NCI-H2081 treated with DMSO at 0.1 percent for 48 hours (cell line): ENCODE results near the gene COPB1.

Experiments
- DNase-seq: peaks from one replicate; lab custom pipeline; 2025; lab: John Stamatoyannopoulos, UW

Gene COPB1

DNA sequence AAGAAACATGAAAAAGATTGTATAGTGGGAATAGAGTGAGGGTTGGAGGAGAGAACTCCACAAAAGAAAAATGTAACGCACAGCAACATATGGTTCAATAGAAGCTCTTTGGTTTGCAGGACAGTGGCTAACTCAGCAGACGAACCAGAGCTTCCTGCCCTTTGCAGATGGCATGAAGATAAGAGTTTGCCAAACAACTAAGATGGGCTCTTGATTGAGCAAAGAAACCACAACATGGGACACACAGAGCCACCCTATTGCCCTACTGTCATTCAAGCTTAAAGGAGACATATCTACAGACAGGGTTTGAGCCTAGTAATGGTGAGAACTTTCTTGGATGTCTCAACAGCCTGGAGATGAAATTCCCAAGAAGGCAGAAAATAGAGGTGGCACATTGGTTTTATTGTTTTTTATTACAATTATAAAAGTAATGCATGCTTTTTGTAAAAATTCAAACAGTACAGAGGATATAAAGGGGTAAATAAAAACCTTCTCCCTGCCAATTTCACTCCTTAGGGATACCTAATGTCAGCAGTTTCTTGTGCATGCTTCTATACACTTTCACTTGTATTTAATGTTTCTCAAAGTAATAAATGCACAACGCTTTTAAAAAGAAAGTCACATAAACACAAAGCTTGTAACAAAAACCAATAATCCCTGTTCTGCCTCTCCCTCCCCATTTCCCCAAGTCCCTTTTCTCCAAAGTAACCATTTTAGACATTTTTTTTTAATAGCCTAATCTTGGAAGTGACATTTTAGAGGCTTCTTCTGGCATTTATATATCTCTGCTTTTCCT, 63.7 kb downstream of the COPB1 start:
- no peak for DNase-seq

DNA sequence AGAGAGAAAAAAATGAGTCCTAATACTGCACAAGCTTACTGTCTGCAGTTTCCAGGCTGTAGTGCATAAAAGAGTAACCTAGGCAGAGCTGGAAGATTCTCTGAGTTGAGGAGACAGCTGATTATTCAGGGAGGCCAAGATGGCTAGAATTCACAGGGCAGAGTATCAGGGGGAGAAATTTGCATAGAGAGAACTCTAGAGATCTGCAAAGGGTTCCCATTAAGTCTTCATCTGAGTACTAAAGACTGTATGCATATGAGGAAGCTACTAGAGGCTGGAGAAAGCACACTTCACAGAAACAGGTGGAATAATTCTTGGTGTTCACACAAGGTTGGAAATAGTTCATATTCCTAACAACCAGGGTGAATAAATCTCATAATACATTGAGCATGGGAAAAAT, 74.0 kb downstream of the COPB1 start:
- DNase-seq: no peak

GRCh38 chr11:14424096-14424495, 75.5 kb downstream of the COPB1 start:
- no peak for DNase-seq

DNA sequence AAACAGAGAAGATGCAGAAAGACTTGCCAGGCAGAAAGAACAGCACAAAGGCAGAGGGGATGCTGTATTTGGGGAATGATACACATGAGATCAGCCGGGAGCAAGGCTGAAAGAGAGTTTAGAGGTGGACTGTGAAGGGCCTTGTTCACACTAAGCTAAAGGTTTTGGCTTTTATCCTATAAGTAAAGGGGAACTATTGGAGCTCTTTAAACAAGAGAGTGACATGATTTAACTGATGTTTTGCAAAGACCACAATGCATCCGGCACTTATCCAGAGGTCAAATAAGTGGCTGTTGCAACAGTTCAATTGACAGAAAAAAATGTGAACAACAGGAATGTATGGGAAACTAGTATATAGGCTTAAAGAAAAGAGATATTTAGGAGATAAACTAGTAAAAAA, 76.0 kb downstream of the COPB1 start:
- DNase-seq: no peak

- no peak for DNase-seq
These were observed 76.8 kb downstream of the COPB1 start for GRCh38 chr11:14422814-14423182.

DNA sequence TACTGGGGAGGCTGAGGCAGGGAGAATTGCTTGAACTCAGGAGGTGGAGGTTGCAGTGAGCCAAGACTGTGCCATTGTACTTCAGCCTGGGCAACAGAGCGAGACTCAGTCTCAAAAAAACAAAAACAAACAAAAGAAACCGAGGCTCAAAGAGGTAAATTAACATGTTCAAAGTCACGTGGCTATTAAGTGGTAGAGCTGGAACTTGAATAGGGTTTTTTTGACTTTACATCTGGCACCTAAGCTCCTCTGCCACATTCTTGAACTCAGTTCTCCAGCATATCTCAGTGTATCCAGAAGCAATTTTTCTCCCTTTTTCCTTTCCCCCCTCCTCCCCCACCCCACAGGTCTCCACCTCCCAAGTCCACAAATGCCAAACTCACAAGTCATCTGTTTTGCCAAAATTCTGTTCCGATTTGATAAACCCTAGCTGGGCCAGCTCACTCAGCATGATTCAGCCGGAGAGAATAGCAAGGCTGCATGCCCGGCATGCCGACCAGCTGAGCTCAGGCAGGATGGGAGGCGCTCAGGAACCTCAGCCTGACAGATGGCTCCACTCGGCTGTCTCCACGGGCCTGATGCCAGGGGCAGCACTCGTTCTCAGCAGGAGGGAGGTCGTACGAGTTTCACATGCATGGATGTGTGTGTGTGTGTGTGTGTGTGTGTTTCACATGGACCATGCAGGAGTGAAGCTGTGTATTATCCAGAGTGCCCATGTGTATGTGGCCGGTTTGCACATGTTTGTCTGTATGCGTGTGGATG, 77.4 kb downstream of the COPB1 start:
- DNase-seq: no peak

GRCh38 chr11:14420223-14420622, 79.4 kb downstream of the COPB1 start:
- DNase-seq: no peak

- no peak for DNase-seq
These were observed 80.7 kb downstream of the COPB1 start for GRCh38 chr11:14418801-14419417.

GRCh38 chr11:14417617-14418374, 81.8 kb downstream of the COPB1 start:
- no peak for DNase-seq

DNA sequence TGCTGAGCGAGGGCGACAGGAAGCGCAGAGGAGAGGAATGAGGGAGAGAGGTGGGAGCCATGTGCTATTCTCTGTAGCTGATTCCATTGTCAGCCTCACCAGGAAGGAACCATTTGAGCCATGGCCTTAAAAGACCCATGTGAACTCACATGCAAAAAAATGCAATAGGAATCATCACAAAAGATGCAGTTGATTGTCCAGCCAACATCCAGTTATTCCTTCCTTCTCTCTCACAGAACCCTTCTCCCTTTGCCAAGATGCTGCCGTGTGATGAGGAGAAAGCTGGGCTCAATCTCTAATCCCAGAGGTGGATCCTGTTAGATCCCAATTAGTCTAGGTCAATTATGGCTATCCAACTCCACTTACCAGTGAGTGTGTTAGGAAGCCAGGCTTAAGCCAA, 82.4 kb downstream of the COPB1 start:
- no peak for DNase-seq

DNA sequence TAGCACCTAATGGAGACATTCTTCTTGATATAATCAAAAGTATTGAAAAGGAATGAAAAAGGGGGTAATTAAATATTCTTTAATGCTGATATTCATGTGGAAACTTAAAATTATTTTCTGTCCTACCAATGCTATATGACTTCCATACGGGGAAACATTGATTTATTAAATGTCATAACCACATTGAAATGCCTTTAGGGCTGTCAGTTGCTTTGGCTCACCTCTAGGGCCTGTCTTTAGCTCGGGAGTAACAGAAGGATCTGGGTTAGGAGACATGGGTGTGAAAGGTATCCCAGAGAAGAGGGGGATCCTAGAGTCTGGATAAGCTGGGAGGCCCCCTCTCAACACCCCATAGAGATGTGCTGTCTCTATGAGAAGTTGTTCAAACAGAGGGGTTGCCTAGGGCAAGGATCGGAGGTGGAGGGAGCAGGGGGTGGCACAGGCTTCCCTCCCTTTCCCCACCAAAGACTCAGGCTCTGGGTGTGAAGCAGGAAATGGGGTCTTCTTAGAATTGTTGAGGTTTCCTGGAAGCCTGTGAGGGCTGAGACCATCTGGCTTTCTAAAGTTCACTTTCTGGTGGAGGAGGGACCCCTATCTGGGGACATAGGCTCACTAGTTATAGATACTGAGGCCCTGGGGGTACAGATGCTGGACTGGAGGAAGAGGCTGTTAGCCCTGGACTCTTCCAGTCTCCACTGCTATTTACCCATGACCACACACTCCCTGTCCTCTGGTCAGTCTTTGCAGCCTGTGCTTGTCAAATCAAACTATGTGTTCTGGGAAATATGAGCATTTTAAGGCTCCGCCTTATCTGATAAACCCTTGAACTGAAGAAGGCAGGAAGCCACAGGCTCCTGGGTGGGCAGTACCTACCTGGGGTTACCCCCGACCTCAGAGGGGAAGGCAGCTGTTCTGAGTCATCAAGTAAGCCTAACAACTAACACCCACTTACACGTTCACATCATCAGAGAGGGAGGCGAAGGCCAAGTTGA, 84.8 kb downstream of the COPB1 start:
- no peak for DNase-seq

GRCh38 chr11:14413307-14414069, 86.1 kb downstream of the COPB1 start:
- no peak for DNase-seq

GRCh38 chr11:14411818-14412217, 87.8 kb downstream of the COPB1 start:
- no peak for DNase-seq

GRCh38 chr11:14409891-14410290, 89.7 kb downstream of the COPB1 start:
- no peak for DNase-seq

DNA sequence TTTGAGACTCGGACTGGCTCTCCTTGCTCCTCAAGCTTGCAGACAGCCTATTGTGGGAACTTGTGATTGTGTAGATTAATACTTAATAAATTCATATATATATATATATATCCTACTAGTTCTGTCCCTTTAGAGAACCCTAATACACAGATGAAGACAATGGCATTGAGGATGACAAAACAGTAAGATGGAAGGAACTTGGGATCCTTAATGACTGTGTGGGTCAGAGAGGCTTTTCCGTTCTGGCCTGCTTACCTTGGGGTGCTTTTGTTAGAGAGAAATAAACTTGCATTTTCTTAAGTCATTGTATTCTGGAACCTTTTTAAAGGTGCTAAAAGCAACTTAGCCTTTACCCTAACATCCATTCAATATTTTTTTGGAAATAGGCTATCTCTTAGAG, 91.0 kb downstream of the COPB1 start:
- DNase-seq: no peak
